SU-DHL-6 (cell line): ENCODE measurements around the gene EN1.

Experiments used
- H2AFZ ChIP-seq: fragments of 200-600 bp; sonication (generic); 2 replicates; pipeline ENCODE4 v1.6.1; 2014; ENCODE audit warnings: low read depth, mild to moderate bottlenecking, moderate library complexity, mixed read lengths, antibody characterized with exemption, low read length; ENCODE audit not compliant: severe bottlenecking
- H3F3A ChIP-seq: fragments of 200-600 bp; shearing (Covaris generic); 2 replicates; pipeline ENCODE4 v1.6.0; 2016; ENCODE audit warnings: antibody characterized with exemption, mild to moderate bottlenecking; ENCODE audit not compliant: insufficient read depth
- H3K27ac ChIP-seq: fragments of 200-600 bp; sonication (generic); 2 replicates; pipeline ENCODE4 v1.5.1; 2016; ENCODE audit warnings: low read depth, mild to moderate bottlenecking, low read length, moderate library complexity, mixed read lengths
- H3K27me3 ChIP-seq: fragments of 200-600 bp; sonication (generic), shearing (Covaris generic); 2 replicates; pipeline ENCODE4 v1.6.0; 2014; ENCODE audit warnings: mild to moderate bottlenecking, low read length
- H3K36me3 ChIP-seq: fragments of 200-600 bp; sonication (generic); 2 replicates; pipeline ENCODE4 v1.6.1; 2014; ENCODE audit warnings: mild to moderate bottlenecking, low read length, mixed read lengths
- H3K4me2 ChIP-seq: fragments of 300-600, 200-600 bp; shearing (Covaris generic), sonication (generic); 2 replicates; pipeline ENCODE4 v1.6.0; 2014; ENCODE audit warnings: low read length, low read depth, mild to moderate bottlenecking; ENCODE audit not compliant: poor library complexity, severe bottlenecking
- H3K4me3 ChIP-seq: fragments of 200-600 bp; sonication (generic); 2 replicates; pipeline ENCODE4 v1.5.1; 2014; ENCODE audit warnings: antibody characterized with exemption, low read length, mild to moderate bottlenecking, mixed read lengths; ENCODE audit not compliant: insufficient read depth, poor library complexity, severe bottlenecking
- H3K79me2 ChIP-seq: fragments of 200-600 bp; sonication (generic); 2 replicates; pipeline ENCODE4 v1.6.1; 2014; ENCODE audit warnings: mild to moderate bottlenecking, low read length, moderate library complexity; ENCODE audit not compliant: insufficient read depth
- H3K9ac ChIP-seq: fragments of 200-600 bp; sonication (generic); 2 replicates; pipeline ENCODE4 v1.7.0; 2014; ENCODE audit warnings: mild to moderate bottlenecking, low read length
- H3K9me2 ChIP-seq: fragments of 200-600 bp; sonication (generic); replicated peaks from 2 replicates; pipeline ENCODE4 v1.6.1; 2014; ENCODE audit warnings: low read length; ENCODE audit not compliant: insufficient read depth
- H3K9me3 ChIP-seq: fragments of 200-600 bp; sonication (generic); 2 replicates; pipeline ENCODE4 v1.6.1; 2014; ENCODE audit warnings: low read length, mixed read lengths; ENCODE audit not compliant: insufficient read depth
- H4K20me1 ChIP-seq: fragments of 200-600 bp; sonication (generic); 2 replicates; pipeline ENCODE4 v1.6.1; 2014; ENCODE audit warnings: low read depth, mild to moderate bottlenecking, antibody characterized with exemption, low read length, moderate library complexity, mixed read lengths
- CTCF ChIP-seq: fragments of 200-600 bp; sonication (generic); IDR thresholded peaks from one replicate; pipeline ENCODE4 v1.5.1; 2017; ENCODE audit warnings: antibody characterized with exemption, mild to moderate bottlenecking, low read length, moderate library complexity; ENCODE audit not compliant: insufficient read depth, poor library complexity, severe bottlenecking
- EZH2phosphoT487 ChIP-seq: fragments of 200-600 bp; sonication (generic), shearing (Covaris generic); conservative IDR thresholded peaks from 2 replicates; pipeline ENCODE4 v1.6.1; 2018; ENCODE audit warnings: mild to moderate bottlenecking, antibody characterized with exemption, low read length, moderate library complexity, mixed read lengths

The EN1 gene

GRCh38 chr2:118851650-118852049, 4.2 kb upstream of the EN1 start:
- no peak for TF ChIP-seq EZH2phosphoT487
- TF ChIP-seq CTCF = no peak
- H3K27ac ChIP-seq = no peak overlapping the region
- H3K36me3 ChIP-seq = no peaks in the 10 kb centered on the region
- H3K9ac ChIP-seq = no peak overlapping the region
- no peaks in the 10 kb centered on the region for H3K9me2 ChIP-seq
- H3K79me2 ChIP-seq = no peaks in the 10 kb centered on the region
- H3K9me3 ChIP-seq = no peaks in the 10 kb centered on the region
- H3F3A ChIP-seq = no peaks in the 10 kb centered on the region
- H2AFZ ChIP-seq = no peak overlapping the region
- H3K4me3 ChIP-seq = no peak overlapping the region
- no peak overlapping the region for H3K4me2 ChIP-seq
- no peaks in the 10 kb centered on the region for H4K20me1 ChIP-seq
- H3K27me3 ChIP-seq = no peaks in the 10 kb centered on the region

- H3K27ac ChIP-seq = no peak overlapping the region
- H2AFZ ChIP-seq = no peak overlapping the region
- no peaks in the 10 kb centered on the region for H3K9me2 ChIP-seq
- H3K9me3 ChIP-seq = no peaks in the 10 kb centered on the region
- no peak overlapping the region for H3K9ac ChIP-seq
- no peaks in the 10 kb centered on the region for H3F3A ChIP-seq
- no peaks in the 10 kb centered on the region for H4K20me1 ChIP-seq
- no peak overlapping the region for H3K4me3 ChIP-seq
- no peaks in the 10 kb centered on the region for H3K79me2 ChIP-seq
- H3K27me3 ChIP-seq = no peaks in the 10 kb centered on the region
- no peak overlapping the region for H3K4me2 ChIP-seq
- no peaks in the 10 kb centered on the region for H3K36me3 ChIP-seq
- TF ChIP-seq CTCF (no peak), EZH2phosphoT487 (no peak)
Measured at GRCh38 chr2:118850901-118851415, 3.5 kb upstream of the EN1 start.

GRCh38 chr2:118850168-118850900, 2.9 kb upstream of the EN1 start:
- H3K9ac ChIP-seq = no peak overlapping the region
- H3K27me3 ChIP-seq = no peaks in the 10 kb centered on the region
- H2AFZ ChIP-seq = no peak overlapping the region
- no peak overlapping the region for H3K4me2 ChIP-seq
- H3F3A ChIP-seq = no peaks in the 10 kb centered on the region
- H3K36me3 ChIP-seq = no peaks in the 10 kb centered on the region
- H3K9me2 ChIP-seq = no peaks in the 10 kb centered on the region
- no peak overlapping the region for H3K4me3 ChIP-seq
- no peaks in the 10 kb centered on the region for H3K9me3 ChIP-seq
- TF ChIP-seq CTCF (no peak), EZH2phosphoT487 (no peak)
- no peaks in the 10 kb centered on the region for H4K20me1 ChIP-seq
- H3K27ac ChIP-seq = no peak overlapping the region
- no peaks in the 10 kb centered on the region for H3K79me2 ChIP-seq
